Measurements from ENCODE around the gene STRBP.
"Not testable (repeated sequence)": the region's sequence is repeated elsewhere in the genome, so short reads cannot be mapped to it uniquely, and the experiment has no call there.

Gene STRBP

GRCh38 chr9:123281659-123282350 is 13.4 kb upstream of the STRBP start:
- no peak for TF ChIP-seq CTCF (IDR thresholded peaks at IDR 0.05; ENCODE audit: insufficient read depth, low read length)
- no peak for TF ChIP-seq POLR2AphosphoS5 (IDR thresholded peaks at IDR 0.05; ENCODE audit: low read depth)
- TF ChIP-seq SPI1 (IDR thresholded peaks at IDR 0.05; ENCODE audit: borderline replicate concordance, low read depth), result no peak
- no peak for TF ChIP-seq REST (IDR thresholded peaks at IDR 0.05; ENCODE audit: insufficient replicate concordance, low read depth)
- no peak for TF ChIP-seq GABPA (IDR thresholded peaks at IDR 0.05; ENCODE audit: low read depth)
- no peak for DNase-seq (ENCODE audit: low read depth in 1 of 2, low spot score in 1 of 2)
- no peak overlapping the region for H3K27ac ChIP-seq (replicated peaks)
- H3K4me3 ChIP-seq (replicated peaks; ENCODE audit: insufficient read depth, low read length), result no peak overlapping the region
- no peaks in the 10 kb centered on the region for H3K27me3 ChIP-seq (ENCODE audit: insufficient read depth, poor library complexity, severe bottlenecking)

GRCh38 chr9:123278879-123279493 is 10.6 kb upstream of the STRBP start:
- not testable (repeated sequence) for H3K4me3 ChIP-seq (replicated peaks; ENCODE audit: insufficient read depth, low read length); H3K27ac ChIP-seq (replicated peaks); DNase-seq (ENCODE audit: low read depth in 1 of 2, low spot score in 1 of 2); H3K27me3 ChIP-seq (ENCODE audit: insufficient read depth, poor library complexity, severe bottlenecking)

- Histone ChIP-seq H3K4me3 (replicated peaks; ENCODE audit: insufficient read depth, low read length) (no peak overlapping the region), H3K27ac (replicated peaks) (no peak overlapping the region), H3K27me3 (ENCODE audit: insufficient read depth, poor library complexity, severe bottlenecking) (no peaks in the 10 kb centered on the region)
- no peak for DNase-seq (ENCODE audit: low read depth in 1 of 2, low spot score in 1 of 2)
- TF ChIP-seq SPI1 (IDR thresholded peaks at IDR 0.05; ENCODE audit: borderline replicate concordance, low read depth), result no peak
- TF ChIP-seq CTCF (IDR thresholded peaks at IDR 0.05; ENCODE audit: insufficient read depth, low read length), result no peak
- no peak for TF ChIP-seq POLR2AphosphoS5 (IDR thresholded peaks at IDR 0.05; ENCODE audit: low read depth)
- TF ChIP-seq GABPA (IDR thresholded peaks at IDR 0.05; ENCODE audit: low read depth), result no peak
- no peak for TF ChIP-seq REST (IDR thresholded peaks at IDR 0.05; ENCODE audit: insufficient replicate concordance, low read depth)
Observed at GRCh38 chr9:123278361-123278760, 10.0 kb upstream of the STRBP start.

- H3K27me3 ChIP-seq (ENCODE audit: insufficient read depth, poor library complexity, severe bottlenecking), result no peaks in the 10 kb centered on the region
- no peak overlapping the region for H3K27ac ChIP-seq (replicated peaks)
- no peak overlapping the region for H3K4me3 ChIP-seq (replicated peaks; ENCODE audit: insufficient read depth, low read length)
- TF ChIP-seq CTCF (IDR thresholded peaks at IDR 0.05; ENCODE audit: insufficient read depth, low read length) (no peak), SPI1 (IDR thresholded peaks at IDR 0.05; ENCODE audit: borderline replicate concordance, low read depth) (no peak)
- no peak for DNase-seq (ENCODE audit: low read depth in 1 of 2, low spot score in 1 of 2)
Observed at GRCh38 chr9:123276551-123276950, 8.2 kb upstream of the STRBP start.

GRCh38 chr9:123271133-123271532 is 2.7 kb upstream of the STRBP start:
- H3K4me3 ChIP-seq (replicated peaks; ENCODE audit: insufficient read depth, low read length); H3K27ac ChIP-seq (replicated peaks); DNase-seq (ENCODE audit: low read depth in 1 of 2, low spot score in 1 of 2); H3K27me3 ChIP-seq (ENCODE audit: insufficient read depth, poor library complexity, severe bottlenecking): not testable (repeated sequence)

Measured in HL-60 (cell line).